ENCODE data around the gene EGR4. TPM values are rescaled to one million over a fixed set of nuclear protein-coding genes. Genes with fewer than 3 reads are reported as not detected.

Gene EGR4
- total RNA-seq, 2 experiments from 2014 or later: 0.14 to 0.17 TPM

- Histone ChIP-seq H3K27me3 (ENCODE audit: control insufficient read depth in 1 of 2, insufficient read depth in 2 of 2, low read length in 2 of 2) (peaks cover 0 to 3% of the 10 kb centered on the region in 2 experiments), H3K36me3 (ENCODE audit: insufficient read depth, low read length) (no peaks in the 10 kb centered on the region), H3K9me3 (ENCODE audit: control insufficient read depth in 1 of 2, insufficient read depth in 1 of 2, low read length in 2 of 2) (peaks cover 11 to 17% of the 10 kb centered on the region in 2 experiments), H3K27ac (ENCODE audit: low read depth in 1 of 2, low read length in 2 of 2) (no peak overlapping the region), H3K4me3 (ENCODE audit: low read length) (no peak overlapping the region), H3K4me1 (ENCODE audit: insufficient read depth, low read length) (no peaks in the 10 kb centered on the region)
- intact Hi-C loops (cut with DNase I, micrococcal nuclease): no loop called here
- Mint-ChIP-seq H3K27ac (no peak overlapping the region), H3K4me1 (ENCODE audit: low read depth) (no peaks in the 10 kb centered on the region), H3K36me3 (ENCODE audit: low read depth) (no peaks in the 10 kb centered on the region), H3K9me3 (peaks cover 9% of the 10 kb centered on the region), H3K27me3 (peaks cover 8% of the 10 kb centered on the region), H3K4me3 (no peak overlapping the region)
- DNase-seq (no peak), ATAC-seq (ENCODE audit: poor library complexity) (no peak)
- ChIA-PET POLR2A (no interaction called here), CTCF (no interaction called here)
- no peak for TF ChIP-seq CTCF (IDR thresholded peaks at IDR 0.05)
Measured at GRCh38 chr2:73337828-73338227, 44.5 kb upstream of the EGR4 start.

GRCh38 chr2:73334620-73335019 lies 41.3 kb upstream of the EGR4 start:
- Histone ChIP-seq H3K9me3 (ENCODE audit: control insufficient read depth in 1 of 2, insufficient read depth in 1 of 2, low read length in 2 of 2) (peaks cover 11 to 17% of the 10 kb centered on the region in 2 experiments), H3K36me3 (ENCODE audit: insufficient read depth, low read length) (no peaks in the 10 kb centered on the region), H3K27ac (ENCODE audit: low read depth in 1 of 2, low read length in 2 of 2) (no peak overlapping the region), H3K27me3 (ENCODE audit: control insufficient read depth in 1 of 2, insufficient read depth in 2 of 2, low read length in 2 of 2) (peaks cover 3 to 4% of the 10 kb centered on the region in 2 experiments), H3K4me1 (ENCODE audit: insufficient read depth, low read length) (no peaks in the 10 kb centered on the region), H3K4me3 (ENCODE audit: low read length) (no peak overlapping the region)
- no peak for TF ChIP-seq CTCF (IDR thresholded peaks at IDR 0.05)
- Mint-ChIP-seq H3K27me3 (peaks cover 14% of the 10 kb centered on the region), H3K36me3 (ENCODE audit: low read depth) (no peaks in the 10 kb centered on the region), H3K4me3 (no peak overlapping the region), H3K27ac (no peak overlapping the region), H3K4me1 (ENCODE audit: low read depth) (no peaks in the 10 kb centered on the region), H3K9me3 (peaks cover 9% of the 10 kb centered on the region)
- ChIA-PET POLR2A (no interaction called here), CTCF (interaction anchor here (1.5 kb wide), 1 partner anchor 45 kb away, joined by 3 read pairs; no protein-coding TSS in a partner anchor)
- ATAC-seq (ENCODE audit: poor library complexity) (no peak), DNase-seq (no peak)
- intact Hi-C loops (cut with DNase I, micrococcal nuclease): no loop called here

- Histone ChIP-seq H3K27ac (ENCODE audit: low read depth in 1 of 2, low read length in 2 of 2) (no peak overlapping the region), H3K36me3 (ENCODE audit: insufficient read depth, low read length) (no peaks in the 10 kb centered on the region), H3K9me3 (ENCODE audit: control insufficient read depth in 1 of 2, insufficient read depth in 1 of 2, low read length in 2 of 2) (peaks cover 11 to 17% of the 10 kb centered on the region in 2 experiments), H3K4me1 (ENCODE audit: insufficient read depth, low read length) (no peaks in the 10 kb centered on the region), H3K27me3 (ENCODE audit: control insufficient read depth in 1 of 2, insufficient read depth in 2 of 2, low read length in 2 of 2) (peaks cover 3 to 4% of the 10 kb centered on the region in 2 experiments), H3K4me3 (ENCODE audit: low read length) (no peak overlapping the region)
- Mint-ChIP-seq H3K4me1 (ENCODE audit: low read depth) (no peaks in the 10 kb centered on the region), H3K36me3 (ENCODE audit: low read depth) (no peaks in the 10 kb centered on the region), H3K4me3 (no peak overlapping the region), H3K9me3 (peaks cover 9% of the 10 kb centered on the region), H3K27me3 (peaks cover 20% of the 10 kb centered on the region), H3K27ac (no peak overlapping the region)
- ChIA-PET CTCF (interaction anchor here (1.5 kb wide), 1 partner anchor 44 kb away, joined by 3 read pairs; no protein-coding TSS in a partner anchor), POLR2A (no interaction called here)
- ATAC-seq (ENCODE audit: poor library complexity) (no peak), DNase-seq (no peak)
- intact Hi-C loops (cut with DNase I, micrococcal nuclease): no loop called here
- no peak for TF ChIP-seq CTCF (IDR thresholded peaks at IDR 0.05)
Measured at GRCh38 chr2:73334045-73334444, 40.7 kb upstream of the EGR4 start.
